Body of pancreas (tissue), 4 donors: ENCODE measurements around the gene FKBP1A. TPM values are rescaled to one million over a fixed set of nuclear protein-coding genes. Genes with fewer than 3 reads are reported as not detected.
A peak's percentile ranks its signal among the peaks of the same experiment; 100 is the strongest.

Experiments
- ATAC-seq: fragments of 150-250 bp; one replicate; pipeline ENCODE4 v1.9.1; 2016
- DNase-seq, 4 donors: peaks; one replicate each; pipeline ENCODE4 v3.0.0-alpha.2; 2019
- H3K27ac ChIP-seq, 4 donors: fragments of 200-600 bp; sonication (generic); 1 replicate in 3 of 4; 2 replicates in 1 of 4; pipeline versions ENCODE4 v1.5.1 to v1.6.1; 2016 to 2019; ENCODE audit warnings: mild to moderate bottlenecking in 1 of 4, mixed read lengths in 1 of 4, moderate library complexity in 1 of 4
- H3K27me3 ChIP-seq, 2 donors: fragments of 200-600 bp; sonication (generic); one replicate each; pipeline ENCODE4 v1.6.0; 2016; ENCODE audit warnings: mild to moderate bottlenecking in 1 of 2
- H3K36me3 ChIP-seq, 2 donors: fragments of 200-600 bp; sonication (generic); replicated peaks in 1 of 2; 2 replicates each; pipeline ENCODE4 v1.5.1; 2016; ENCODE audit warnings: low read depth in 2 of 2; ENCODE audit not compliant: insufficient read depth in 1 of 2
- H3K4me1 ChIP-seq: fragments of 200-600 bp; sonication (generic); one replicate; pipeline ENCODE4 v1.6.0; 2016
- H3K4me3 ChIP-seq, 2 donors: fragments of 200-600 bp; sonication (generic); 1 replicate in 1 of 2; 2 replicates in 1 of 2; pipeline ENCODE4 v1.5.1; 2016 to 2019
- H3K9me3 ChIP-seq, 3 donors: fragments of 200-600 bp; sonication (generic); 1 replicate in 2 of 3; 2 replicates in 1 of 3; pipeline ENCODE4 v1.5.1; 2016
- POLR2A ChIP-seq, 3 donors: fragments of 450-650 bp; IDR thresholded peaks; one replicate each; pipeline ENCODE4 v1.6.1; 2016; ENCODE audit warnings: antibody characterized with exemption in 3 of 3, mild to moderate bottlenecking in 2 of 3
- WGBS, 2 donors: methylation state at CpG; one replicate each; pipeline ENCODE4 v1.1.5; 2017; 5-methylcytosine and 5-hydroxymethylcytosine counted together
- intact Hi-C: fragments of 100-400 bp; cut with DNase I; formaldehyde crosslinking; loops from one replicate; pipeline ENCODE4 v1.15.1; 2023
- total RNA-seq, 2 donors: library from RNA; depleted of rRNA; stranded (reverse); fragments of >200 nt; gene quantifications; one replicate each; pipeline ENCODE4 v1.1.0, GENCODE V29; 2016
- TF ChIP-seq, protein P1 (sequence below), 7 experiments: fragments of 450-650 bp in 4 of 7; fragments of 200-600 bp in 3 of 7; sonication (generic) in 3 of 7; IDR thresholded peaks; one replicate each; pipeline ENCODE4 v1.5.1; 2016 to 2019; ENCODE audit warnings: antibody characterized with exemption in 7 of 7

Gene FKBP1A
- total RNA-seq, 2 donors from 2014 or later = 47.5 to 57.7 TPM

DNA sequence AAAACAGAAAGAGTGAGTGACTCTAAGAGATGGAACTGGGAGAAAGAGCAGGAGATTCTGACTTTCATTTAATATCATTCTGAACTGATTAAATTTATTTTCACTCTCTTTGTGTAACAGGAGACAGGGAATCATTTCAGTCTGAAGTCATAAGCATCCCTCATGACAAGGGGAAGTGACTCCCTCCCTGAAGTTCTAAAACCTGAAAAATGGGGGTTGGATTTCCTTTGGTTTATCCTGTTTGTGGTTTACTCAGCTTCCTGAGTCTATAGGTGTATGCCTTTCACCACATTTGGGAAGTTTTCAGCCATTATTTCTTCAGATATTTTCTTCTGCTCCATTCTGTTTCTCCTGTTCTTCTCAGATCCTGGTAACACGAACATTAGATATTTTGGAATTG, 3.4 kb upstream of the FKBP1A start:
- Histone ChIP-seq H3K4me1 (peaks cover 17% of the 10 kb centered on the region), H3K4me3 (no peak overlapping the region), H3K27ac (no peak overlapping the region), H3K9me3 (no peaks in the 10 kb centered on the region), H3K27me3 (no peaks in the 10 kb centered on the region), H3K36me3 (no peaks in the 10 kb centered on the region)
- ATAC-seq (no peak), DNase-seq (no peak)
- intact Hi-C loops = loop anchor here (10.0 kb wide), 1 partner anchor 69 kb away; the partner anchor contains the start of gene NSFL1C
- no peak for TF ChIP-seq POLR2A (IDR thresholded peaks at IDR 0.05)
- TF ChIP-seq, protein P1, sequence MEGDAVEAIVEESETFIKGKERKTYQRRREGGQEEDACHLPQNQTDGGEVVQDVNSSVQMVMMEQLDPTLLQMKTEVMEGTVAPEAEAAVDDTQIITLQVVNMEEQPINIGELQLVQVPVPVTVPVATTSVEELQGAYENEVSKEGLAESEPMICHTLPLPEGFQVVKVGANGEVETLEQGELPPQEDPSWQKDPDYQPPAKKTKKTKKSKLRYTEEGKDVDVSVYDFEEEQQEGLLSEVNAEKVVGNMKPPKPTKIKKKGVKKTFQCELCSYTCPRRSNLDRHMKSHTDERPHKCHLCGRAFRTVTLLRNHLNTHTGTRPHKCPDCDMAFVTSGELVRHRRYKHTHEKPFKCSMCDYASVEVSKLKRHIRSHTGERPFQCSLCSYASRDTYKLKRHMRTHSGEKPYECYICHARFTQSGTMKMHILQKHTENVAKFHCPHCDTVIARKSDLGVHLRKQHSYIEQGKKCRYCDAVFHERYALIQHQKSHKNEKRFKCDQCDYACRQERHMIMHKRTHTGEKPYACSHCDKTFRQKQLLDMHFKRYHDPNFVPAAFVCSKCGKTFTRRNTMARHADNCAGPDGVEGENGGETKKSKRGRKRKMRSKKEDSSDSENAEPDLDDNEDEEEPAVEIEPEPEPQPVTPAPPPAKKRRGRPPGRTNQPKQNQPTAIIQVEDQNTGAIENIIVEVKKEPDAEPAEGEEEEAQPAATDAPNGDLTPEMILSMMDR (IDR thresholded peaks at IDR 0.05) = no peak
- 46 to 48% methylated on average over 1 of the region's 1 CpG for WGBS, 2 donors

DNA sequence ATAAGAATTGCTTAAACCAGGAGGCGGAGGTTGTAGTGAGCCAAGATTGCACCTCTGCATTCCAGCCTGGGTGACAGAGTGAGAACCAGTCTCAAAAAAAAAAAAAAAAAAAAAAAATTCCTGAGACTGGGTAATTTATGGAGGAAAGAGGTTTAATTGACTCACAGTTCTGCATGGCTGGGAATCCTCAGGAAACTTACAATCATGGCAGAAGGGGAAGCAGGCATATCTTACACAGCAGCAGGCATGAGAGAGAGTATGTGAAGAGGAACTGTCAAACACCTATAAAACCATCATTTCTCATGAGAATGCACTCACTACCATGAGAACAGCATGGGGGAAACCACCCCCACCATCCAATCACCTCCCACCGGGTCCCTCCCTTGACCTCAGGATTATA, 1.8 kb upstream of the FKBP1A start:
- H3K36me3 ChIP-seq = no peaks in the 10 kb centered on the region
- no peak overlapping the region for H3K4me3 ChIP-seq
- intact Hi-C loops = loop anchor here (10.0 kb wide), 1 partner anchor 70 kb away; the partner anchor contains the start of gene NSFL1C
- no peak for TF ChIP-seq POLR2A (IDR thresholded peaks at IDR 0.05)
- TF ChIP-seq, protein P1 (IDR thresholded peaks at IDR 0.05) = no peak
- DNase-seq (no peak), ATAC-seq (no peak)
- 58 to 66% methylated on average over 2 of the region's 2 CpGs for WGBS, 2 donors
- H3K9me3 ChIP-seq = no peaks in the 10 kb centered on the region
- no peaks in the 10 kb centered on the region for H3K27me3 ChIP-seq
- H3K27ac ChIP-seq = no peak overlapping the region
- H3K4me1 ChIP-seq = peaks cover 31% of the 10 kb centered on the region

DNA sequence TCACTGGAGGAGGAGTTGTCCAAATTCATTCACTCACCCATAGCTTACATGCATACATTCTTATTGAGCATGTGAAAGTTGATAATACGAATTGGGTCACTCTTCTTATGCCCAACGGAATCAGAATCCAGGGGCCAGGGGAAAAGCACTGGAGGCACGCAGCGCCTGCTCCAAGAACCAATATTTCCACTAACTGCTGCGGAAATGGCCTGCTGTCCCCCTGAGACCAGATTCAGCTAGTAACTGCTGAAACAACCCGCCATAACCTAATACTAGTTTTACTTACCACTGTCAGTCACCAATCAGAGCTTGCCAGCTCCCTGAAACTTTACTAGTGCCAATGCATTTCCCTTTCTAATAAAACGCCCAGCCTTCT, 641 bp upstream of the FKBP1A start:
- Histone ChIP-seq H3K4me1 (peaks cover 40% of the 10 kb centered on the region), H3K36me3 (no peaks in the 10 kb centered on the region), H3K27me3 (no peaks in the 10 kb centered on the region), H3K27ac (peak overlapping the region; percentile 53 to 82 (median 72)), H3K4me3 (peak overlapping the region; percentile 35 to 73), H3K9me3 (no peaks in the 10 kb centered on the region)
- ATAC-seq = no peak
- DNase-seq = no peak
- TF ChIP-seq, protein P1 (IDR thresholded peaks at IDR 0.05) = no peak
- TF ChIP-seq POLR2A (IDR thresholded peaks at IDR 0.05) = no peak
- intact Hi-C loops = loop anchor here (10.0 kb wide), 1 partner anchor 71 kb away; the partner anchor contains the start of gene NSFL1C
- WGBS, 2 donors = 45 to 63% methylated on average over 7 of the region's 7 CpGs

DNA sequence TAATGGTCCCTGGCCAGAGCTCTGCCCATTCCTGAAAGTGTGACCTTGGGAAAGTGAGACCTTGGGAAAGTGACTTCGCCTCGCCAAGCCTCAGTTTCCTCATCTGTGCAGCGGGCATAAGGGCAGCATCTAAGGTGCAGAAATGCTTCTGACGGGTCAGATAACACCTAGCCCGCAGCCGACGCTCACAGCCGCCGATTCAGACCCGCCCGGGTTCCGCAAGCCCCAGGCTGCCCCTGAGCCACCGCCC, 486 bp downstream of the FKBP1A start:
- WGBS, 2 donors = 0% methylated on average over 13 of the region's 13 CpGs; no CpG with 5 or more reads in 1 of the 2 donors
- TF ChIP-seq, protein P1 (IDR thresholded peaks at IDR 0.05) = no peak
- TF ChIP-seq POLR2A (IDR thresholded peaks at IDR 0.05) = no peak
- no peak for ATAC-seq
- H3K4me1 ChIP-seq = peaks cover 46% of the 10 kb centered on the region
- H3K4me3 ChIP-seq = peak overlapping the region; percentile 73 to 79
- H3K9me3 ChIP-seq = no peaks in the 10 kb centered on the region
- no peaks in the 10 kb centered on the region for H3K27me3 ChIP-seq
- peak in 2 of 4 donors; percentile 13 to 34 for DNase-seq
- intact Hi-C loops = loop anchor here (10.0 kb wide), 1 partner anchor 72 kb away; the partner anchor contains the start of gene NSFL1C
- no peaks in the 10 kb centered on the region for H3K36me3 ChIP-seq
- H3K27ac ChIP-seq = peak overlapping the region; percentile 19 to 82 (median 72)
